GM18502 (cell line): ENCODE results near the gene NRL.

Experiments
- ATAC-seq: cut with Tn5 transposase; IDR thresholded peaks from one replicate; pipeline ENCODE4 v1.9.1; 2021; ENCODE audit warnings: mild to moderate bottlenecking; ENCODE audit not compliant: unreplicated experiment, poor library complexity

The NRL gene

GRCh38 chr14:24100982-24101494, 13.7 kb downstream of the NRL start:
- no peak for ATAC-seq

- ATAC-seq, result no peak
Measured at GRCh38 chr14:24100197-24100981, 14.4 kb downstream of the NRL start.

- ATAC-seq, result no peak
Measured at GRCh38 chr14:24098927-24099813, 15.6 kb downstream of the NRL start.

- no peak for ATAC-seq
Measured at GRCh38 chr14:24098229-24098926, 16.4 kb downstream of the NRL start.

GRCh38 chr14:24096545-24097181, 18.1 kb downstream of the NRL start:
- no peak for ATAC-seq

- ATAC-seq, result peak; percentile 71
Measured at GRCh38 chr14:24095271-24096068, 19.3 kb downstream of the NRL start.

GRCh38 chr14:24094841-24095270, 19.9 kb downstream of the NRL start:
- ATAC-seq, result peak; percentile 0

- peak; percentile 47 for ATAC-seq
Measured at GRCh38 chr14:24093901-24094840, 20.6 kb downstream of the NRL start, which contains the start of gene PCK2. PCK2 (plus strand) TSS chr14:24094311; CDS start chr14:24094406, 95 bp downstream.

- no peak for ATAC-seq
Measured at GRCh38 chr14:24093207-24093900, 21.4 kb downstream of the NRL start.

GRCh38 chr14:24092505-24093206, 22.1 kb downstream of the NRL start:
- ATAC-seq, result no peak

- no peak for ATAC-seq
Measured at GRCh38 chr14:24092110-24092504, 22.6 kb downstream of the NRL start.

- no peak for ATAC-seq
Measured at GRCh38 chr14:24089890-24090289, 24.9 kb downstream of the NRL start.

GRCh38 chr14:24088095-24088494, 26.7 kb downstream of the NRL start:
- no peak for ATAC-seq

- ATAC-seq, result no peak
Measured at GRCh38 chr14:24087004-24087403, 27.7 kb downstream of the NRL start.

GRCh38 chr14:24086193-24086955, 28.4 kb downstream of the NRL start:
- no peak for ATAC-seq

- no peak for ATAC-seq
Measured at GRCh38 chr14:24085215-24085614, 29.5 kb downstream of the NRL start.
